Measurements from ENCODE around the gene DALRD3.

GRCh38 chr3:49034650-49035049 lies 16.3 kb upstream of the DALRD3 start:
- no peak for TF ChIP-seq CTCF (IDR thresholded peaks at IDR 0.05)
- TF ChIP-seq EP300 (IDR thresholded peaks at IDR 0.05), result no peak
- no peak for TF ChIP-seq POLR2A (IDR thresholded peaks at IDR 0.05)
